GM21786 (cell line): Measurements from ENCODE around the gene SRP9.
A peak's percentile ranks its signal among the peaks of the same experiment; 100 is the strongest.
"Not testable (repeated sequence)": the region's sequence is repeated elsewhere in the genome, so short reads cannot be mapped to it uniquely, and the experiment has no call there.

Experiments used
- ATAC-seq: cut with Tn5 transposase; IDR thresholded peaks from one replicate; pipeline ENCODE4 v1.9.1; 2021; ENCODE audit not compliant: unreplicated experiment

Gene SRP9

GRCh38 chr1:225755671-225756319 is 21.8 kb upstream of the SRP9 start:
- no peak for ATAC-seq

- no peak for ATAC-seq
Measured at GRCh38 chr1:225757927-225758656, 19.5 kb upstream of the SRP9 start.

DNA sequence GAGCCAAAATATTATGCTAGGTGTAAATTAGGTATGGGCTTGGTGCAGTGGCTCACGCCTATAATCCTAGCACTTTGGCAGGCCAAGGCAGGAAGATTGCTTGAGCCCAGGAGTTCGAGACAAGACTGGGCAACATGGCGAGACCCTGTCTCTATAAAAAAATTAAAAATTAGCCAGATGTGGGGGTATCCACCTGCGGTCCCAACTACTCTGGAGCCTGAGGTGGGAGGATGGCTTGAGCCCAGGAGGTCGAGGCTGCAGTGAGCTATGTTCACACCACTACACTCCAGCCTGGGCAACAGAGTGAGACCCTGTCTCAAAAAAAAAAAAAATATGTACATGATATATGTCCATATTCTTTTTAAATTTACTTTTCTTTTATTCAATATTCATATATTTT is 17.7 kb upstream of the SRP9 start:
- not testable (repeated sequence) for ATAC-seq

GRCh38 chr1:225760531-225760930 is 17.1 kb upstream of the SRP9 start:
- ATAC-seq: no peak

GRCh38 chr1:225761395-225761794 is 16.2 kb upstream of the SRP9 start:
- not testable (repeated sequence) for ATAC-seq

DNA sequence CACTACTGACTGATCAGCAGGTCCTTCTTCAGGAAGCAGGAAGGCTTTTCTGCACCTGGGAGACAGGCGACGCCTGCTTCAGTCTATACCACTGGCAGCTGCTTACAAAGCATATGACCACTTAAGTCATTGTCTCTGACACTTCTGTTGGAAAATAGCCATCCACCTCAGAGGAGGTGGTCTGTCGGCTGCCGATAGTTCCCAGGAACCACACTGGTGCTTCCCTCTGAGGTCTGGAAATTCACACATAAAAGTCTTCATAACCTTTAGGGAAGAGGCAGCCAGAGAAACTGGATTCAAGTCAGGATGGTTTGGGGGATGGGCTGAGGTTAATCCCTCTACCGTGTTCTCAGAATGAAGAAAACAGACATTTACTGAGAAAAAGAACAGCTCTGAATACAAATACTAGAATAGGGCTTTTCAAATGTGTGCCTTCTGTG is 15.6 kb upstream of the SRP9 start:
- no peak for ATAC-seq

DNA sequence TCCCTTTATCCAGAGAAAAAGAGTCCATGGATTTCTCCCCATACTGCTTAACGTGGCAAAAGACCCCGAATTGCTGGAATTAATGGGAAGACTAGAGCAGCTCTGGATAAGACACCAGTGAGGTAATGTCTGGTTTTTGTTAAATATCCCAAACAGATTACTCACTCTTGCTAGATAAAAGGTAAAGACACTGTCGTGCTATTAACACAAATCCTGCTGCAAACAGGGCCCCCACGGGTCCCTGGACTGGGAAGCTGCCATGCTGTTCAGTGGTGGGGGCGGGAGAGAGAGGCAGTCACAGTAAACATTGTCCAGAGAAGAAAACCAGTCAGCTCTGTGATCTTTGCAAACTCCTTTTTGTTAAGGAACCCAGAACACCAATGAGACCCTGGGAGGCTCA is 15.2 kb upstream of the SRP9 start:
- no peak for ATAC-seq

GRCh38 chr1:225763716-225764548 is 13.7 kb upstream of the SRP9 start:
- no peak for ATAC-seq

DNA sequence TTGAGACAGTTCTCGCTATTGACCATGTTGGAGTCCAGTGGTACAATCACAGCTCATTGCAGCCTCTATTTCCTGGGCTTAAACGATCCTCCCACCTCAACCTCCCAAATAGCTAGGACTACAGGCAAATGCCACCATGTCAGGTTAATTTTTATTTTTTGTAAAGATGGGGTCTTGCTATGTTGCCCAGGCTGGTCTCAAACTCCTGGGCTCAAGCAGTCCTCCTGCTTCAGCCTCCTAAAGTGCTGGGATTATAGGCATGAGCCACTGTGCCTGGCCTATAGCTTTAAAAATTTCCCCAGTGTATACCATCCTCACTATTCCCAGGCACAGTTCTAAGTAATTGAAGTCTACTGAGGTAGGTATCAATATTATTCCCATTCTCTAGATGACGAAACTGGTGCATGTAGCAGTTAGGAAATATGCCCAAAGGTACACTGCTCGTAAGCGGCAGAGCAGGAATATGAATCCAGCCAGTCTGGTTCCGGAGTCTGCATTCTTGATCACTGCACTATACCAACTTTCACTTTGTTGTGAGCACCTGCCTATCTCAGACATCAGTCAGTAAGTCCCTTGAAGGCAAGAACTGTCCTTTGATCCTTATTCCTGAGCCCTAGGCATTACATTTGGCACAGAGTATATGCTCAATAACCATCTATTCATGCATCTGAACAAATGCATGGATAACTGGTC is 11.5 kb upstream of the SRP9 start:
- no peak for ATAC-seq

DNA sequence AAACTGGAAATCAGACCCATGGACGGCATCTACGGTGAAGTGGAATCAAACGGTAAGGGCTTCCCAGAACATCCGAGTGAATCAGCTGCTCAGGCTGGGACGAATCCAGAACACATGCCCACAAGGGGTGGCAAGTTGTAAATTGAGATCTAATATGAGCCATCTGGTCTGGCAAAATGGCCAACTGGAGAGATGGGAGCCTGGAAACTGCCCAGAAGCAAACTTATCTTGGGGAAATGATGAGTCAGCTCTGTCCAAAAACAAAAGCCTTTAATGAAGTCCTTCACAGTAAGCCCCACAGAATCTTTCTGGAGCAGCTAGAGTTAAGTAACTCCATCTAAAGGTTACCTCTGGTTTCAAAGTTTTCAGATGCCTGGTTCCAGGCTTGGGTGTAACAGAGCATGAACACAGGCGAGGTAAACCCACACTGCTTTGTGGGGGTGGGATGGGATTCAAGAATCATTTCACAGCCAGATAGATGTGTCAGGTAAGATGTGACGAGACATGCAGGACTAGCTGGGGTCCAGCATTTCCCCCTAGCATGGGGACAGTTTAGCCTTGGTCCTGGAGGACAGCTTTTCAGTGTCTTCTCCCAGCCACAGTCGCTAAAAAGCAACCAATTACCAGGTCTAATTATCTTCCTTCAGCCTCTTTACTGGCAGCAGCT is 10.5 kb upstream of the SRP9 start:
- no peak for ATAC-seq

DNA sequence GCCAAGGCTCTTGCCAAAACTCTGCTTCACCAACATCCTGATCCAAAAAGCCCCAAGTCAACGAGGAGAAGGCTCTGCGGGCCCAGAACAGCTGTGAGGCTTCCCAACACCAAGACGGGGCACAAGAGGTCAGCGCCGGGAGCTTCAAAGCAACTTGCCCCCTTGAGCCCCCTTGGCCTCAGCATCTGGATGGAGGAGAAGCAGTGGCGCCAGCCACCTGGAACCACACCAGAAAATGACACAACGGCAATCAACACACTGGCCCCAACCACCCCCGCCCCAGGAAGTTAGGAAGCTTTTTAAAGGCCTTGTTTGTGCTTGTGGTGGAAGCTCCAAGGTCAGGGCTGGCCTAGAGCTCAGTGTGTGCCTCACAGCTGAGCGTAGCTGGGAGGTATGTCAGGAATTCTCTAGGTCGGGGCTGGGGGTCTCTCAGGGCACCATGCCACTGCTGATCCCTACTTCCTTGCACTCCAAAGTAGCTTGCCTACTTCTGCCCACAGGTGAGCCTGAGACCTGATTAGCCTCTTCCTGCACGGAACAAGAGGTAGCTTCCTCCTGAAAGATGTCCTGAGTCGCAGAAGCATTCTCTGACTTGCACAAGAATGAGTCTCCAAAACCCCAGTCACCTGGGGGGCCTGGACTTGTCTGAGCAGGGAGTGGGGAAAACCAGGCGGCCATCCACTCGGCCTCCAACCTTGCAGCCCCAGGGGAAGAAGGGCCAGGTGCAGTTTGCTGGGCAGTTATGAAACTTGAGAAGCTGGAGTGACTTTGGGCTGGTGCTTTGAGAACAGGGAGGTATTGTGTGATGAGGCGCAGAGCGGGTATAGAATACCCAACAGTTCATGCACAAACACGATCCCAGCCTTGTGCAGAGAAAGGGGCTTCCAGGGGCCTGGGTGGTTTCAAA is 9.7 kb upstream of the SRP9 start:
- ATAC-seq: no peak

GRCh38 chr1:225768662-225769426 is 8.8 kb upstream of the SRP9 start:
- no peak for ATAC-seq

- ATAC-seq: no peak
Measured at GRCh38 chr1:225769687-225770086, 7.9 kb upstream of the SRP9 start.

DNA sequence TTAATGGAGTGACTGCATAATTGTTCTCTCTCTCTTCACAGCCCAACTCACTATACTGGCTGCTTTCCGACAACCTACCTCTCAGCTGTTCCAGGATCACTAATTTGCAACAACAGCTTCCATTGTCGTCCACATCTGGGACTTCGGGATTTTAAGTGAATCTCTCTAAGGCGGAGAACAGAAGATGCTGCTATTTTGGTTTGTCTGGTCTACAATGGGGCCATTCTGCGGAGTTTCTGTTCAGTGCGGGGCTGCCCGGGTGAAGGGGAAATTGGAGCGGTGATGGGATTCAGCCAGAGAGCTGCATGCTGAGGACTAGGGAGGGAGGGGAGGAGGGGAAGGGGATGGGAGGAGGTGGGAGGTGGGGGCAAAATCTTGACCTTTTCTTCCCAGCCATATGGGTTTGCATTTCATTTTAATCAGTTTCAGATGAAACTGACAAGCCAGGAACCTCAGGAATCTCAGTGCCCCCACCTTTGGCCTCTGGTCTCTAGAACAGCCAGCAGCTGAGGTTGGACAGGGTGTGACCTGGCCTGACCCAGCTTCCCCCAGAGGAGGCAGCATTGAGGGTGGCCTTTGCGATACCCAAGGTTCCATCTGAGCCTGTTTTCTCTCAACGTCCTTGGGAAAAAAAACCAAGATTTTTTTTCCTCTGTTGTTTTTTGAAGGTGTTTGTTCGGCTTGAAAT is 6.9 kb upstream of the SRP9 start:
- ATAC-seq: no peak

DNA sequence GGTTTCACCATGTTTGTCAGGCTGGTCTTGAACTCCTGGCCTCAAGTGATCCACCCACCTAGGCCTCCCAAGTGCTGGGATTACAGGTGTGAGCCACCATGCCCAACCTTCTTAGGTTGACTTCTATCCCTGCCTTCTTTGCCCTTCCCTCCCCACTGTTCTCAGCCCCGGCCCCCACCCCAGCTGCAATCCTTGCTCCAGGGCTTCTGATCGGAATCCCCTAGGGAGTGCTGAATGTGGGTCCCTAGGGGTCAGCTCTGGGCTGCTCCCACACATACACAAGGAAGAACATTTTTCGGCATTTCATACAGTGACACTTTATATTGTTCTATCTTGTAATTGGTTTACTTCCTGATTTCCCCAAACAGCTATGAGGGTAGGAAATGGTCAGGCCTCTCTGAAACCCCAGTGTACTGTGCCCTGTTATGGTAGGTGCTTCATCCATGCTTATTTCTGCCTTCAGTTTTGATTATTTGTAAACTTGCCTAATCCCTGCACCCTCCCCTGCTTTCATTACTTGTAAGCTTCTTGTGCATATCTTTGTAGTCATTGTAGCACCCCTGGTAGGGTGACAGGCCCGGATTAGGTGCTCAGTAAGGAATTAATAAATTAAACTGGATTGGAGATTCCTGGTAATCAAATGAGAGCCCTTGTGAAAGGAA is 5.8 kb upstream of the SRP9 start:
- no peak for ATAC-seq

- peak; percentile 72 for ATAC-seq
Measured at GRCh38 chr1:225772323-225772768, 5.3 kb upstream of the SRP9 start.

GRCh38 chr1:225772848-225773247 is 4.8 kb upstream of the SRP9 start:
- no peak for ATAC-seq
